GM23248 (cell line): ENCODE data around the gene ATP8A2. TPM values are rescaled to one million over a fixed set of nuclear protein-coding genes. Genes with fewer than 3 reads are reported as not detected.
A peak's percentile ranks its signal among the peaks of the same experiment; 100 is the strongest.

Source experiments
- DNase-seq: peaks from one replicate; pipeline ENCODE4 v3.0.0-alpha.2; 2015
- H2AFZ ChIP-seq: fragments of 200-600 bp; sonication (generic); 2 replicates; pipeline ENCODE4 v1.6.1; 2016; ENCODE audit warnings: antibody characterized with exemption
- H3F3A ChIP-seq: fragments of 200-600 bp; sonication (generic); 2 replicates; pipeline ENCODE4 v1.6.1; 2016; ENCODE audit warnings: mild to moderate bottlenecking, antibody characterized with exemption, mixed run types; ENCODE audit not compliant: insufficient read depth
- H3K27ac ChIP-seq: fragments of 200-600 bp; sonication (generic); 2 replicates; pipeline ENCODE4 v1.5.1; 2016; ENCODE audit warnings: mild to moderate bottlenecking
- H3K27me3 ChIP-seq: fragments of 200-600 bp; sonication (generic); replicated peaks from 2 replicates; pipeline ENCODE4 v1.6.1; 2016; ENCODE audit warnings: mild to moderate bottlenecking; ENCODE audit not compliant: insufficient read depth
- H3K36me3 ChIP-seq: fragments of 200-600 bp; sonication (generic); 2 replicates; pipeline ENCODE4 v1.6.1; 2016; ENCODE audit warnings: low read depth, mild to moderate bottlenecking
- H3K4me1 ChIP-seq: fragments of 200-600 bp; sonication (generic); 2 replicates; pipeline ENCODE4 v1.6.1; 2016; ENCODE audit warnings: mild to moderate bottlenecking; ENCODE audit not compliant: insufficient read depth
- H3K4me2 ChIP-seq: fragments of 200-600 bp; sonication (generic); one replicate; pipeline ENCODE4 v1.6.1; 2016; ENCODE audit warnings: mild to moderate bottlenecking; ENCODE audit not compliant: unreplicated experiment
- H3K4me3 ChIP-seq: fragments of 200-600 bp; sonication (generic); 2 replicates; pipeline ENCODE4 v1.5.1; 2016; ENCODE audit warnings: mild to moderate bottlenecking
- H3K79me2 ChIP-seq: fragments of 200-600 bp; sonication (generic); 2 replicates; pipeline ENCODE4 v1.6.1; 2016; ENCODE audit warnings: mild to moderate bottlenecking; ENCODE audit not compliant: insufficient read depth
- H3K9ac ChIP-seq: fragments of 200-600 bp; sonication (generic); 2 replicates; pipeline ENCODE4 v1.6.1; 2016; ENCODE audit warnings: mild to moderate bottlenecking
- H3K9me2 ChIP-seq: fragments of 200-600 bp; sonication (generic); 2 replicates; pipeline ENCODE4 v1.6.1; 2016; ENCODE audit warnings: mixed run types, mild to moderate bottlenecking, moderate library complexity; ENCODE audit not compliant: insufficient read depth
- H3K9me3 ChIP-seq: fragments of 200-600 bp; sonication (generic); one replicate; pipeline ENCODE4 v1.6.1; 2017; ENCODE audit warnings: low read depth
- H4K20me1 ChIP-seq: fragments of 200-600 bp; sonication (generic); 2 replicates; pipeline ENCODE4 v1.6.0; 2016; ENCODE audit not compliant: insufficient read depth
- EZH2 ChIP-seq: fragments of 200-600 bp; sonication (generic); IDR thresholded peaks from 2 replicates; pipeline ENCODE4 v1.6.1; 2018; ENCODE audit warnings: antibody characterized with exemption, mild to moderate bottlenecking; ENCODE audit not compliant: insufficient read depth, poor library complexity, severe bottlenecking
- EZH2phosphoT487 ChIP-seq: fragments of 200-600 bp; sonication (generic); IDR thresholded peaks from 2 replicates; pipeline ENCODE4 v1.6.1; 2018; ENCODE audit warnings: antibody characterized with exemption, moderate library complexity, mild to moderate bottlenecking, low read depth; ENCODE audit not compliant: insufficient read depth
- whole genome bisulfite sequencing, 2 experiments: methylation state at CpG; one replicate each; pipeline ENCODE4 v1.1.6; 2015 to 2017; ENCODE audit warnings: low lambda C conversion rate in 2 of 2, low coverage in 1 of 2; ENCODE audit errors: missing lambda C conversion rate in 2 of 2; 5-methylcytosine and 5-hydroxymethylcytosine counted together
- in situ Hi-C: fragments of 300-500 bp; cut with MboI; formaldehyde crosslinking; loops from 2 replicates; pipeline ENCODE4 v1.15.0; 2020
- polyA plus RNA-seq: library from polyadenylated mRNA; unstranded; fragments of >200 nt; fragmentation: Nextera tagmentation; extraction: Ambion mirVana; gene quantifications from 2 replicates; pipeline ENCODE4 v1.2.1, GENCODE V29; 2016
- total RNA-seq: library from RNA; depleted of rRNA; stranded (reverse); fragments of >200 nt; shearing (Covaris generic); gene quantifications from 2 replicates; pipeline ENCODE4 v1.2.3, GENCODE V29; 2014

The ATP8A2 gene
- total and polyA plus RNA-seq, 2 experiments from 2014 or later: under 0.01 to 0.05 TPM

- Histone ChIP-seq H3K27me3 (peaks cover 3% of the 10 kb centered on the region; the same call in 1 of the 2 replicates), H3K27ac (peak overlapping the region; percentile 67), H3K4me1 (peaks cover 45% of the 10 kb centered on the region), H3K4me3 (no peak overlapping the region), H3K79me2 (no peaks in the 10 kb centered on the region), H4K20me1 (no peaks in the 10 kb centered on the region), H3K9ac (0 out of 2 replicates have a peak overlapping the region, but pooled peaks have one; percentile 25), H3K9me2 (no peaks in the 10 kb centered on the region), H3K9me3 (no peaks in the 10 kb centered on the region), H3F3A (peaks cover 40% of the 10 kb centered on the region), H3K36me3 (no peaks in the 10 kb centered on the region), H3K4me2 (peak overlapping the region; percentile 3), H2AFZ (no peak overlapping the region)
- WGBS, 2 experiments: 76 to 83% methylated on average over 7 of the region's 7 CpGs
- in situ Hi-C loops: no loop called here
- no peak for DNase-seq
- TF ChIP-seq EZH2: no peak
Measured at GRCh38 chr13:26019251-26019650, 647.5 kb downstream of the ATP8A2 start.

GRCh38 chr13:26019881-26020870 lies 648.4 kb downstream of the ATP8A2 start:
- Histone ChIP-seq H3K4me1 (peaks cover 45% of the 10 kb centered on the region), H3K27ac (peak overlapping the region; percentile 67), H3K4me2 (no peak overlapping the region), H3K9me3 (no peaks in the 10 kb centered on the region), H2AFZ (no peak overlapping the region), H3K27me3 (no peaks in the 10 kb centered on the region), H3K9ac (0 out of 2 replicates have a peak overlapping the region, but pooled peaks have one; percentile 6), H3K4me3 (no peak overlapping the region; the same call in 1 of the 2 replicates), H3K9me2 (no peaks in the 10 kb centered on the region), H3K79me2 (no peaks in the 10 kb centered on the region), H3F3A (peaks cover 40% of the 10 kb centered on the region), H4K20me1 (no peaks in the 10 kb centered on the region), H3K36me3 (no peaks in the 10 kb centered on the region)
- no peak for TF ChIP-seq EZH2
- TF ChIP-seq EZH2phosphoT487: no peak
- WGBS, 2 experiments: 59 to 65% methylated on average over 22 of the region's 22 CpGs
- in situ Hi-C loops: no loop called here
- peak; percentile 83 for DNase-seq

- Histone ChIP-seq H3K4me1 (peaks cover 45% of the 10 kb centered on the region), H3K9me2 (no peaks in the 10 kb centered on the region), H3K4me2 (no peak overlapping the region), H3K79me2 (no peaks in the 10 kb centered on the region), H3K4me3 (no peak overlapping the region), H4K20me1 (no peaks in the 10 kb centered on the region), H3K27me3 (no peaks in the 10 kb centered on the region), H3F3A (peaks cover 40% of the 10 kb centered on the region), H3K9me3 (no peaks in the 10 kb centered on the region), H2AFZ (no peak overlapping the region), H3K27ac (no peak overlapping the region), H3K36me3 (no peaks in the 10 kb centered on the region), H3K9ac (no peak overlapping the region)
- no peak for TF ChIP-seq EZH2phosphoT487
- TF ChIP-seq EZH2: no peak
- in situ Hi-C loops: no loop called here
- no peak for DNase-seq
- 72 to 76% methylated on average over 7 of the region's 7 CpGs for WGBS, 2 experiments
Measured at GRCh38 chr13:26020891-26021290, 649.1 kb downstream of the ATP8A2 start.

- H3K36me3 ChIP-seq: no peaks in the 10 kb centered on the region
Measured at GRCh38 chr13:26021516-26021915, 649.7 kb downstream of the ATP8A2 start.

More at GRCh38 chr13:26021516-26021915, 649.7 kb downstream of the ATP8A2 start:
- Histone ChIP-seq H3F3A (peaks cover 40% of the 10 kb centered on the region), H3K27ac (no peak overlapping the region), H3K79me2 (no peaks in the 10 kb centered on the region), H4K20me1 (no peaks in the 10 kb centered on the region), H3K4me3 (no peak overlapping the region), H3K4me2 (no peak overlapping the region), H3K9me3 (no peaks in the 10 kb centered on the region), H3K4me1 (peaks cover 45% of the 10 kb centered on the region), H3K9me2 (no peaks in the 10 kb centered on the region), H3K9ac (no peak overlapping the region), H3K27me3 (no peaks in the 10 kb centered on the region), H2AFZ (no peak overlapping the region)
- DNase-seq: no peak
- WGBS, 2 experiments: 57 to 63% methylated on average over 2 of the region's 2 CpGs
- in situ Hi-C loops: no loop called here
- no peak for TF ChIP-seq EZH2phosphoT487
- TF ChIP-seq EZH2: no peak
